DOHH2 (cell line): ENCODE measurements around the gene ICAM5.

ENCODE experiments used
- EZH2phosphoT487 ChIP-seq: fragments of 200-600 bp; sonication (generic); IDR thresholded peaks from 2 replicates; pipeline ENCODE4 v1.6.1; 2017; ENCODE audit warnings: borderline replicate concordance, mild to moderate bottlenecking, antibody characterized with exemption, low read length, moderate library complexity, mixed read lengths
- TF ChIP-seq, protein P1 (sequence below): fragments of 200-600 bp; sonication (generic); IDR thresholded peaks from one replicate; pipeline ENCODE4 v1.5.1; 2014; ENCODE audit warnings: antibody characterized with exemption, mild to moderate bottlenecking, low read depth, low read length; ENCODE audit not compliant: poor library complexity, severe bottlenecking

DNA sequence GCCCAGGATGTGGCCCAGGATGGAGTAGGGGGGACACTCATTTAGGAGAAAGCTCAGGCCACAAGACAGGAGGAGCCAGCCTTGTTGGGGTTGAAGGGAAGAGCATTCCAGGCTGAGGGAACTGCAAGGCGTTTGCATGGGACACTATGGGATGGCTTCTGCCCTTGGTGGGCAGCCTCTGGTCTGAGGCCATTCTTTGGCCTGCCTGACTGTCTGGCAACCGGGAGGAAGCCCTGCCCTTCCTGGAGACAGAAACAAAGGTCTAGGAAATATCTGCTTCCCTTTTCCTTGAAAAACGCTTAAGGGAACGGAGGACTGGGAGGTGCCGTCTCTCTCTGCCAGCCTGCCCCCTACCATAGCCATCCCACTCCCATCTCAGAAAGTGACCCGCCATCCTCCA lies 21.7 kb upstream of the ICAM5 start:
- TF ChIP-seq, protein P1, sequence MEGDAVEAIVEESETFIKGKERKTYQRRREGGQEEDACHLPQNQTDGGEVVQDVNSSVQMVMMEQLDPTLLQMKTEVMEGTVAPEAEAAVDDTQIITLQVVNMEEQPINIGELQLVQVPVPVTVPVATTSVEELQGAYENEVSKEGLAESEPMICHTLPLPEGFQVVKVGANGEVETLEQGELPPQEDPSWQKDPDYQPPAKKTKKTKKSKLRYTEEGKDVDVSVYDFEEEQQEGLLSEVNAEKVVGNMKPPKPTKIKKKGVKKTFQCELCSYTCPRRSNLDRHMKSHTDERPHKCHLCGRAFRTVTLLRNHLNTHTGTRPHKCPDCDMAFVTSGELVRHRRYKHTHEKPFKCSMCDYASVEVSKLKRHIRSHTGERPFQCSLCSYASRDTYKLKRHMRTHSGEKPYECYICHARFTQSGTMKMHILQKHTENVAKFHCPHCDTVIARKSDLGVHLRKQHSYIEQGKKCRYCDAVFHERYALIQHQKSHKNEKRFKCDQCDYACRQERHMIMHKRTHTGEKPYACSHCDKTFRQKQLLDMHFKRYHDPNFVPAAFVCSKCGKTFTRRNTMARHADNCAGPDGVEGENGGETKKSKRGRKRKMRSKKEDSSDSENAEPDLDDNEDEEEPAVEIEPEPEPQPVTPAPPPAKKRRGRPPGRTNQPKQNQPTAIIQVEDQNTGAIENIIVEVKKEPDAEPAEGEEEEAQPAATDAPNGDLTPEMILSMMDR, result no peak
- TF ChIP-seq EZH2phosphoT487, result no peak
